Parathyroid adenoma (tissue), 2 donors: ENCODE results near the gene PRR14.

Source experiments
- H2AFZ ChIP-seq: fragments of 300-600 bp; sonication (generic); one replicate; pipeline ENCODE4 v1.7.0; 2017; ENCODE audit warnings: antibody characterized with exemption, mild to moderate bottlenecking
- H3K27ac ChIP-seq: fragments of 300-600 bp; sonication (generic); one replicate; pipeline ENCODE4 v1.7.0; 2017
- H3K27me3 ChIP-seq: fragments of 300-600 bp; sonication (generic); one replicate; pipeline ENCODE4 v1.7.0; 2017; ENCODE audit warnings: low read length; ENCODE audit not compliant: control insufficient read depth, insufficient read depth
- H3K36me3 ChIP-seq: fragments of 300-600 bp; sonication (generic); one replicate; pipeline ENCODE4 v1.7.0; 2017; ENCODE audit warnings: low read length; ENCODE audit not compliant: control insufficient read depth, insufficient read depth
- H3K4me1 ChIP-seq: fragments of 300-600 bp; sonication (generic); one replicate; pipeline ENCODE4 v1.7.0; 2017; ENCODE audit warnings: control low read depth
- H3K4me2 ChIP-seq: fragments of 300-600 bp; sonication (generic); one replicate; pipeline ENCODE4 v1.7.0; 2017; ENCODE audit warnings: low read length
- H3K4me3 ChIP-seq: fragments of 300-600 bp; sonication (generic); one replicate; pipeline ENCODE4 v1.7.0; 2017; ENCODE audit warnings: low read depth, low read length
- H3K79me2 ChIP-seq: fragments of 300-600 bp; sonication (generic); one replicate; pipeline ENCODE4 v1.7.0; 2017; ENCODE audit warnings: control low read depth
- H3K9ac ChIP-seq: fragments of 300-600 bp; sonication (generic); one replicate; pipeline ENCODE4 v1.7.0; 2017; ENCODE audit warnings: mild to moderate bottlenecking
- H3K9me3 ChIP-seq: fragments of 300-600 bp; sonication (generic); one replicate; pipeline ENCODE4 v1.7.0; 2017; ENCODE audit warnings: low read length; ENCODE audit not compliant: control insufficient read depth
- TF ChIP-seq, protein P1 (sequence below): fragments of 300-600 bp; sonication (generic); IDR thresholded peaks from one replicate; pipeline ENCODE4 v1.7.0; 2017; ENCODE audit warnings: antibody characterized with exemption, mild to moderate bottlenecking
- donor health status: primary hyperparathyroidism.

PRR14 gene

GRCh38 chr16:30654856-30655255, 4.1 kb downstream of the PRR14 start:
- no peaks in the 10 kb centered on the region for H3K27me3 ChIP-seq
- H3K9ac ChIP-seq = no peak overlapping the region
- no peaks in the 10 kb centered on the region for H3K9me3 ChIP-seq
- H3K4me1 ChIP-seq = peaks cover 19% of the 10 kb centered on the region
- H3K36me3 ChIP-seq = no peaks in the 10 kb centered on the region
- H3K4me3 ChIP-seq = no peak overlapping the region
- no peak overlapping the region for H3K27ac ChIP-seq
- TF ChIP-seq, protein P1, sequence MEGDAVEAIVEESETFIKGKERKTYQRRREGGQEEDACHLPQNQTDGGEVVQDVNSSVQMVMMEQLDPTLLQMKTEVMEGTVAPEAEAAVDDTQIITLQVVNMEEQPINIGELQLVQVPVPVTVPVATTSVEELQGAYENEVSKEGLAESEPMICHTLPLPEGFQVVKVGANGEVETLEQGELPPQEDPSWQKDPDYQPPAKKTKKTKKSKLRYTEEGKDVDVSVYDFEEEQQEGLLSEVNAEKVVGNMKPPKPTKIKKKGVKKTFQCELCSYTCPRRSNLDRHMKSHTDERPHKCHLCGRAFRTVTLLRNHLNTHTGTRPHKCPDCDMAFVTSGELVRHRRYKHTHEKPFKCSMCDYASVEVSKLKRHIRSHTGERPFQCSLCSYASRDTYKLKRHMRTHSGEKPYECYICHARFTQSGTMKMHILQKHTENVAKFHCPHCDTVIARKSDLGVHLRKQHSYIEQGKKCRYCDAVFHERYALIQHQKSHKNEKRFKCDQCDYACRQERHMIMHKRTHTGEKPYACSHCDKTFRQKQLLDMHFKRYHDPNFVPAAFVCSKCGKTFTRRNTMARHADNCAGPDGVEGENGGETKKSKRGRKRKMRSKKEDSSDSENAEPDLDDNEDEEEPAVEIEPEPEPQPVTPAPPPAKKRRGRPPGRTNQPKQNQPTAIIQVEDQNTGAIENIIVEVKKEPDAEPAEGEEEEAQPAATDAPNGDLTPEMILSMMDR = no peak
- H3K4me2 ChIP-seq = no peak overlapping the region
- H3K79me2 ChIP-seq = peaks cover 11% of the 10 kb centered on the region
- H2AFZ ChIP-seq = no peak overlapping the region

DNA sequence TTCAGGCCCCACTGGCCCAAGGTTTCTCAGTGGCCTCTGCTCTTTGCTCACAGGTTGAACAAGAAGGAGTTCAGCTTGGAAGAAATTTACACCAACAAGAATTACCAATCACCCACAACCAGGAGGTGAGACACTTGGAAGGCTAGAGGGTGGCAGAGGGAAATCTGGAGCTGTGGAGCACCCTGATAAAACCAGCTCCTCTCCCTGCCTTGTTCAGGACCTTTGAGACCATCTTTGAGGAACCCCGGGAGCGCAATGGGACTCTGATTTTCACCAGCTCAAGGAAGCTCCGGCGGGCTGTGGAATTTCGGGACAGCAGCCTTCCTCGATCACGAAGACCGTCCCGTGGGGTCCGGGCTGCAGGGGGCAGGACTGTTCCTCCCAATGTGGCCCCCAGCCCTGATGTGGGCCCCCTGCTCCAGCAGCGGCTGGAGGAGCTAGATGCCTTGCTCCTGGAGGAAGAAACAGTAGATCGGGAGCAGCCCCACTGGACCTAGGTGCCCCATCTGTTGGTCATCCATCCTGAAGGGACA, 5.1 kb downstream of the PRR14 start:
- Histone ChIP-seq H3K4me2 (no peak overlapping the region), H3K79me2 (peaks cover 21% of the 10 kb centered on the region), H3K4me1 (peaks cover 20% of the 10 kb centered on the region), H3K9me3 (no peaks in the 10 kb centered on the region), H3K9ac (no peak overlapping the region), H2AFZ (no peak overlapping the region), H3K36me3 (no peaks in the 10 kb centered on the region), H3K27me3 (no peaks in the 10 kb centered on the region), H3K27ac (no peak overlapping the region), H3K4me3 (no peak overlapping the region)
- TF ChIP-seq, protein P1 = no peak

DNA sequence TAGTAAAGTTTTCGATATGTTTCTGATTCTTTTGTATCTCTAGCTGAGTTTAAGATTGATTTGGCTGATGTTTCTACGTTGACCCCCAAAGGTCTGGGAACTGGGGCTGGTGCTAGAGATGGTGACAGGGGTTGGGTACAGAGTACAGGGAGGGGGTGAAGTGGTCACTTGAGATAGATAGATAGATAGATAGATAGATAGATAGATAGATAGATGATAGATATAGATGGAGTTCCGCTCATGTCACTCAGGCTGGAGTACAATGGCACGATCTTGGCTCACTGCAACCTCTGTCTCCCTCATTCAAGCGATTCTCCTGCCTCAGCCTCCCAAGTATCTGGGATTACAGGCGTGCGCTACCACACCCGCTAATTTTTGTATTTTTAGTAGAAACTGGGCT, 5.6 kb downstream of the PRR14 start:
- Histone ChIP-seq H3K4me2 (no peak overlapping the region), H2AFZ (no peak overlapping the region), H3K4me1 (peaks cover 20% of the 10 kb centered on the region), H3K27ac (peak overlapping the region; percentile 98), H3K9me3 (no peaks in the 10 kb centered on the region), H3K9ac (no peak overlapping the region), H3K36me3 (no peaks in the 10 kb centered on the region), H3K27me3 (no peaks in the 10 kb centered on the region), H3K4me3 (no peak overlapping the region), H3K79me2 (peaks cover 26% of the 10 kb centered on the region)
- TF ChIP-seq, protein P1 = no peak

GRCh38 chr16:30656974-30657865, 6.5 kb downstream of the PRR14 start:
- Histone ChIP-seq H3K9me3 (no peaks in the 10 kb centered on the region), H3K36me3 (no peaks in the 10 kb centered on the region), H3K27me3 (no peaks in the 10 kb centered on the region), H3K79me2 (peaks cover 31% of the 10 kb centered on the region), H3K4me1 (peaks cover 20% of the 10 kb centered on the region), H3K9ac (peak overlapping the region; percentile 29), H3K27ac (peak overlapping the region; percentile 98), H3K4me2 (peak overlapping the region; percentile 94), H3K4me3 (peak overlapping the region; percentile 77), H2AFZ (peak overlapping the region; percentile 89)
- TF ChIP-seq, protein P1 = no peak
